ENCODE data around the gene XPOT. TPM values are rescaled to one million over a fixed set of nuclear protein-coding genes. Genes with fewer than 3 reads are reported as not detected.

The XPOT gene
- total RNA-seq, 1 experiment from 2014 or later: 62.0 TPM

DNA sequence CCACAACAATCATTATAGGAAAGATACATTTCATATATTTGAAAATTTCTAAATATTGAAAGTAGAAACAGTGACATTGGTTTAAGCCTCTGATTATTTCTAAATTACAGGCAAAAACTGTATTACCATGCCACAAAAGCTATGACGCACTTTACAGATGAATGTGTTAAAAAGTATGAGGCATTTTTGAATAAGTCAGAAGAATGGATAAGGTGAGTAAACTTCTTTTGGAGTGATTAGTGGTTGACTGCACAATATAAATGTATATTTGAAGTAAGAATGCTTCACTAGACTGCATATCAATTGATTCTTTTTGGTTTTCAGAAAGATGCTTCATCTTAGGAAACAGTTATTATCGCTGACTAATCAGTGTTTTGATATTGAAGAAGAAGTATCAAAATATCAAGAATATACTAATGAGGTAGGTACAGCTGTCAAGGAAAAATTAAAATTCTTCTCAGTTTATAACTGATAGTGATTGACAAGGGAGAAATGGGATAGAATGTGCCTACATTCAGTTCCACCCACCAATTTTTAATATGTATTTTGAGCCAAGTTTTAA, 92.7 kb downstream of the XPOT start:
- H3K36me3 ChIP-seq (ENCODE audit: low read depth, low read length): peaks cover 52% of the 10 kb centered on the region
- no peaks in the 10 kb centered on the region for H3K9me3 ChIP-seq (ENCODE audit: low read length)
- H3K9me2 ChIP-seq (replicated peaks; ENCODE audit: low read length): no peaks in the 10 kb centered on the region
- H3K4me2 ChIP-seq (ENCODE audit: low read length): no peak overlapping the region
- BruUV-seq (replicated peaks): no TSS peak
- TF ChIP-seq EZH2phosphoT487 (IDR thresholded peaks at IDR 0.05; ENCODE audit: borderline replicate concordance, low read length): no peak
- no peak for TF ChIP-seq EZH2 (IDR thresholded peaks at IDR 0.05; ENCODE audit: low read length, unreplicated experiment)
- no peak for TF ChIP-seq CTCF (conservative IDR thresholded peaks at IDR 0.05; ENCODE audit: low read depth, low read length)
- H2AFZ ChIP-seq (ENCODE audit: low read length): no peak overlapping the region
- DNase-seq: no peak
- no peaks in the 10 kb centered on the region for H3K27me3 ChIP-seq (ENCODE audit: low read length)
- ATAC-seq: no peak
- H3K79me2 ChIP-seq (ENCODE audit: low read length): no peaks in the 10 kb centered on the region
- H3K4me1 ChIP-seq (ENCODE audit: insufficient read depth, low read length): no peaks in the 10 kb centered on the region
- H4K20me1 ChIP-seq (ENCODE audit: low read length): no peaks in the 10 kb centered on the region
- intact Hi-C loops (cut with micrococcal nuclease): no loop called here
- POLR2A ChIA-PET (ENCODE audit: unreplicated experiment): no interaction called here
- CTCF ChIA-PET: no interaction called here
- no peak overlapping the region for H3K9ac ChIP-seq (ENCODE audit: low read length)
- H3F3A ChIP-seq (ENCODE audit: low read length, unreplicated experiment): no peaks in the 10 kb centered on the region
- H3K27ac ChIP-seq (ENCODE audit: low read length): no peak overlapping the region
- no peak overlapping the region for H3K4me3 ChIP-seq (ENCODE audit: low read length)

GRCh38 chr12:64497484-64497883, 93.3 kb downstream of the XPOT start:
- DNase-seq: no peak
- ATAC-seq: no peak
- no peaks in the 10 kb centered on the region for H3K4me1 ChIP-seq (ENCODE audit: insufficient read depth, low read length)
- CTCF ChIA-PET: no interaction called here
- no peak overlapping the region for H3K4me3 ChIP-seq (ENCODE audit: low read length)
- H3K27me3 ChIP-seq (ENCODE audit: low read length): no peaks in the 10 kb centered on the region
- intact Hi-C loops (cut with micrococcal nuclease): no loop called here
- H3K27ac ChIP-seq (ENCODE audit: low read length): no peak overlapping the region
- H3K9me3 ChIP-seq (ENCODE audit: low read length): no peaks in the 10 kb centered on the region
- POLR2A ChIA-PET (ENCODE audit: unreplicated experiment): no interaction called here
- no peaks in the 10 kb centered on the region for H3K9me2 ChIP-seq (replicated peaks; ENCODE audit: low read length)
- no peaks in the 10 kb centered on the region for H3K79me2 ChIP-seq (ENCODE audit: low read length)
- H3K36me3 ChIP-seq (ENCODE audit: low read depth, low read length): peaks cover 51% of the 10 kb centered on the region
- no TSS peak for BruUV-seq (replicated peaks)
- H4K20me1 ChIP-seq (ENCODE audit: low read length): no peaks in the 10 kb centered on the region
- no peak overlapping the region for H3K4me2 ChIP-seq (ENCODE audit: low read length)
- TF ChIP-seq CTCF (conservative IDR thresholded peaks at IDR 0.05; ENCODE audit: low read depth, low read length) (no peak), EZH2 (IDR thresholded peaks at IDR 0.05; ENCODE audit: low read length, unreplicated experiment) (no peak), EZH2phosphoT487 (IDR thresholded peaks at IDR 0.05; ENCODE audit: borderline replicate concordance, low read length) (no peak)
- no peaks in the 10 kb centered on the region for H3F3A ChIP-seq (ENCODE audit: low read length, unreplicated experiment)
- H3K9ac ChIP-seq (ENCODE audit: low read length): no peak overlapping the region
- no peak overlapping the region for H2AFZ ChIP-seq (ENCODE audit: low read length)

- DNase-seq: no peak
- H3K4me3 ChIP-seq (ENCODE audit: low read length): no peak overlapping the region
- no peaks in the 10 kb centered on the region for H3K9me3 ChIP-seq (ENCODE audit: low read length)
- no peak overlapping the region for H3K4me2 ChIP-seq (ENCODE audit: low read length)
- POLR2A ChIA-PET (ENCODE audit: unreplicated experiment): no interaction called here
- no TSS peak for BruUV-seq (replicated peaks)
- no peak for TF ChIP-seq EZH2 (IDR thresholded peaks at IDR 0.05; ENCODE audit: low read length, unreplicated experiment)
- TF ChIP-seq EZH2phosphoT487 (IDR thresholded peaks at IDR 0.05; ENCODE audit: borderline replicate concordance, low read length): no peak
- TF ChIP-seq CTCF (conservative IDR thresholded peaks at IDR 0.05; ENCODE audit: low read depth, low read length): no peak
- no peaks in the 10 kb centered on the region for H3K9me2 ChIP-seq (replicated peaks; ENCODE audit: low read length)
- intact Hi-C loops (cut with micrococcal nuclease): no loop called here
- H3K4me1 ChIP-seq (ENCODE audit: insufficient read depth, low read length): no peaks in the 10 kb centered on the region
- ATAC-seq: no peak
- no peaks in the 10 kb centered on the region for H4K20me1 ChIP-seq (ENCODE audit: low read length)
- H3F3A ChIP-seq (ENCODE audit: low read length, unreplicated experiment): no peaks in the 10 kb centered on the region
- H2AFZ ChIP-seq (ENCODE audit: low read length): no peak overlapping the region
- no peak overlapping the region for H3K27ac ChIP-seq (ENCODE audit: low read length)
- peaks cover 51% of the 10 kb centered on the region for H3K36me3 ChIP-seq (ENCODE audit: low read depth, low read length)
- H3K79me2 ChIP-seq (ENCODE audit: low read length): no peaks in the 10 kb centered on the region
- H3K9ac ChIP-seq (ENCODE audit: low read length): no peak overlapping the region
- CTCF ChIA-PET: no interaction called here
- H3K27me3 ChIP-seq (ENCODE audit: low read length): no peaks in the 10 kb centered on the region
These were observed 93.7 kb downstream of the XPOT start for GRCh38 chr12:64497903-64498302.

All from PC-3 (cell line).